22Rv1 (cell line): ENCODE measurements around the gene PUS1.
"Not testable (repeated sequence)": the region's sequence is repeated elsewhere in the genome, so short reads cannot be mapped to it uniquely, and the experiment has no call there.

Experiments used
- ZFX ChIP-seq: fragments of 450-650 bp; IDR thresholded peaks from 2 replicates; pipeline ENCODE4 v1.6.1; 2017; ENCODE audit warnings: antibody characterized with exemption, borderline replicate concordance
- TF ChIP-seq, protein P1 (sequence below): fragments of 450-650 bp; IDR thresholded peaks from 2 replicates; pipeline ENCODE4 v1.5.1; 2017; ENCODE audit warnings: mild to moderate bottlenecking

DNA sequence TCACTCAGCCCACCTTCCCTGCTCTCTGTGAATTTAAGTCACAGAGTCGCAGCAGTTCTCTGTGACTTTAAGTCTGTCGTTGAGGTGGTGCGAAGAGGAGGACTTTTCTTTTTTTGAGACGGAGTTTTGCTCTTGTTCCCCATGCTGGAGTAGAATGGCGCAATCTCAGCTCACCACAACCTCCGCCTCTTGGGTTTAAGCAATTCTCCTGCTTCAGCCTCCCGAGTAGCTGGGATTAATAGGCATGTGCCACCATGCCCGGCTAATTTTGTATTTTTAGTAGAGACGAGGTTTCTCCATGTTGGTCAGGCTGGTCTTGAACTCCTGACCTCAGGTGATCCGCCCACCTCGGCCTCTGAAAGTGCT, 56.4 kb downstream of the PUS1 start:
- TF ChIP-seq, protein P1, sequence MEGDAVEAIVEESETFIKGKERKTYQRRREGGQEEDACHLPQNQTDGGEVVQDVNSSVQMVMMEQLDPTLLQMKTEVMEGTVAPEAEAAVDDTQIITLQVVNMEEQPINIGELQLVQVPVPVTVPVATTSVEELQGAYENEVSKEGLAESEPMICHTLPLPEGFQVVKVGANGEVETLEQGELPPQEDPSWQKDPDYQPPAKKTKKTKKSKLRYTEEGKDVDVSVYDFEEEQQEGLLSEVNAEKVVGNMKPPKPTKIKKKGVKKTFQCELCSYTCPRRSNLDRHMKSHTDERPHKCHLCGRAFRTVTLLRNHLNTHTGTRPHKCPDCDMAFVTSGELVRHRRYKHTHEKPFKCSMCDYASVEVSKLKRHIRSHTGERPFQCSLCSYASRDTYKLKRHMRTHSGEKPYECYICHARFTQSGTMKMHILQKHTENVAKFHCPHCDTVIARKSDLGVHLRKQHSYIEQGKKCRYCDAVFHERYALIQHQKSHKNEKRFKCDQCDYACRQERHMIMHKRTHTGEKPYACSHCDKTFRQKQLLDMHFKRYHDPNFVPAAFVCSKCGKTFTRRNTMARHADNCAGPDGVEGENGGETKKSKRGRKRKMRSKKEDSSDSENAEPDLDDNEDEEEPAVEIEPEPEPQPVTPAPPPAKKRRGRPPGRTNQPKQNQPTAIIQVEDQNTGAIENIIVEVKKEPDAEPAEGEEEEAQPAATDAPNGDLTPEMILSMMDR: not testable (repeated sequence)
- TF ChIP-seq ZFX: not testable (repeated sequence)
